Esophagus muscularis mucosa (tissue), 4 donors: ENCODE measurements around the gene ARPC2. TPM values are rescaled to one million over a fixed set of nuclear protein-coding genes. Genes with fewer than 3 reads are reported as not detected.

ENCODE experiments used
- DNase-seq: peaks from one replicate; pipeline ENCODE4 v3.0.0-alpha.2; 2017; ENCODE audit errors: extremely low spot score
- H3K27ac ChIP-seq, 4 donors: fragments of 200-600 bp; sonication (generic); replicated peaks in 1 of 4; 1 replicate in 3 of 4; 2 replicates in 1 of 4; pipeline ENCODE4 v1.5.1; 2016 to 2019; ENCODE audit warnings: mild to moderate bottlenecking in 1 of 4
- H3K27me3 ChIP-seq, 4 donors: fragments of 200-600 bp; sonication (generic); one replicate each; pipeline versions ENCODE4 v1.5.1 to v1.6.0; 2016 to 2019
- H3K36me3 ChIP-seq, 4 donors: fragments of 200-600 bp; sonication (generic); one replicate each; pipeline ENCODE4 v1.5.1; 2016 to 2019
- H3K4me1 ChIP-seq, 4 donors: fragments of 200-600 bp; sonication (generic); one replicate each; pipeline ENCODE4 v1.5.1; 2016 to 2019
- H3K4me3 ChIP-seq, 4 donors: fragments of 200-600 bp; sonication (generic); 1 replicate in 2 of 4; 2 replicates in 2 of 4; pipeline ENCODE4 v1.5.1; 2016 to 2019; ENCODE audit warnings: mild to moderate bottlenecking in 4 of 4, moderate library complexity in 1 of 4
- H3K9me3 ChIP-seq, 4 donors: fragments of 200-600 bp; sonication (generic); 1 replicate in 3 of 4; 2 replicates in 1 of 4; pipeline ENCODE4 v1.5.1; 2016 to 2019
- EP300 ChIP-seq: sonication (generic); formaldehyde crosslinking; IDR thresholded peaks from one replicate; pipeline ENCODE4 v1.6.1; 2017; ENCODE audit warnings: antibody characterized with exemption
- POLR2A ChIP-seq: fragments of 450-650 bp; IDR thresholded peaks from one replicate; pipeline ENCODE4 v1.6.1; 2017; ENCODE audit warnings: antibody characterized with exemption, moderate library complexity, mild to moderate bottlenecking, low read depth
- POLR2AphosphoS5 ChIP-seq, 2 donors: sonication (generic); formaldehyde crosslinking; IDR thresholded peaks; one replicate each; pipeline ENCODE4 v1.6.1; 2017; ENCODE audit warnings: antibody characterized with exemption in 2 of 2
- WGBS: methylation state at CpG from one replicate; pipeline ENCODE4 v1.1.5; 2018; 5-methylcytosine and 5-hydroxymethylcytosine counted together
- intact Hi-C: fragments of 100-400 bp; cut with DNase I; formaldehyde crosslinking; loops from one replicate; pipeline ENCODE4 v1.15.1; 2023
- total RNA-seq, 4 donors: library from RNA; depleted of rRNA; stranded (reverse); fragments of >200 nt; gene quantifications; one replicate each; pipeline versions ENCODE4 v1.1.0 to v1.2.1, GENCODE V29; 2016
- TF ChIP-seq, protein P1 (sequence below), 3 experiments: fragments of 200-600 bp in 2 of 3; fragments of 450-650 bp in 1 of 3; sonication (generic) in 2 of 3; IDR thresholded peaks; one replicate each; pipeline ENCODE4 v1.5.1; 2017 to 2019; ENCODE audit warnings: antibody characterized with exemption in 3 of 3, mild to moderate bottlenecking in 2 of 3, moderate library complexity in 1 of 3

Gene ARPC2
- total RNA-seq, 4 donors from 2014 or later, result 257 to 300 (median 270) TPM

DNA sequence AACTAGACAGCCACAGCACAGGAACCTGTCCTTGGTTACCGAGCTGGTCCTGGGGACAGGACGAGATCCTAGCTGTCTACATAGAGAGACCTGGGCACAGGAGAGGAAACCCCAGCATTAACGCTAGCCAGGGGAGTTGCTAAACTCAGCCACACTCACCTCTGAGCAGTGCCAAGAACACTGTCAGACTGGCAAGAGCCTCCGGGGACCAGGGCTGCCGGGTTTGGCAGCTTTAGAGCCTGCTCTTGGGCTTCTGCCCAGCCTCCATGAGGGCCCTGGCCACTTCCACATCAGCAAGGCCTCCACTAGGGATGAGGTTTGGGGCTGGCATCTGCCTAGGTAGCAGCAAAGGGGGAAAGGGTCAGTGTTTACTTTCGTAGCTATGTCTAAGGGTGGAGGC, 68.6 kb downstream of the ARPC2 start:
- 16% methylated on average over 5 of the region's 6 CpGs for WGBS
- Histone ChIP-seq H3K27me3 (no peaks in the 10 kb centered on the region), H3K4me3 (peak overlapping the region; percentile 50 to 63 (median 54)), H3K27ac (peak overlapping the region; percentile 93 to 100 (median 96)), H3K36me3 (peaks cover 8 to 29% (median 21%) of the 10 kb centered on the region in 4 donors), H3K4me1 (peaks cover 87 to 97% (median 96%) of the 10 kb centered on the region in 4 donors), H3K9me3 (no peaks in the 10 kb centered on the region)
- intact Hi-C loops, result loop anchor here (10.0 kb wide), 1 partner anchor 279 kb away; the partner anchor contains the start of genes CNOT9 and USP37
- DNase-seq, result no peak
- TF ChIP-seq POLR2A (no peak), EP300 (no peak), POLR2AphosphoS5 (IDR thresholded peaks at IDR 0.05) (peak in 1 of 2 donors; percentile 37)
- TF ChIP-seq, protein P1, sequence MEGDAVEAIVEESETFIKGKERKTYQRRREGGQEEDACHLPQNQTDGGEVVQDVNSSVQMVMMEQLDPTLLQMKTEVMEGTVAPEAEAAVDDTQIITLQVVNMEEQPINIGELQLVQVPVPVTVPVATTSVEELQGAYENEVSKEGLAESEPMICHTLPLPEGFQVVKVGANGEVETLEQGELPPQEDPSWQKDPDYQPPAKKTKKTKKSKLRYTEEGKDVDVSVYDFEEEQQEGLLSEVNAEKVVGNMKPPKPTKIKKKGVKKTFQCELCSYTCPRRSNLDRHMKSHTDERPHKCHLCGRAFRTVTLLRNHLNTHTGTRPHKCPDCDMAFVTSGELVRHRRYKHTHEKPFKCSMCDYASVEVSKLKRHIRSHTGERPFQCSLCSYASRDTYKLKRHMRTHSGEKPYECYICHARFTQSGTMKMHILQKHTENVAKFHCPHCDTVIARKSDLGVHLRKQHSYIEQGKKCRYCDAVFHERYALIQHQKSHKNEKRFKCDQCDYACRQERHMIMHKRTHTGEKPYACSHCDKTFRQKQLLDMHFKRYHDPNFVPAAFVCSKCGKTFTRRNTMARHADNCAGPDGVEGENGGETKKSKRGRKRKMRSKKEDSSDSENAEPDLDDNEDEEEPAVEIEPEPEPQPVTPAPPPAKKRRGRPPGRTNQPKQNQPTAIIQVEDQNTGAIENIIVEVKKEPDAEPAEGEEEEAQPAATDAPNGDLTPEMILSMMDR (IDR thresholded peaks at IDR 0.05), result no peak

DNA sequence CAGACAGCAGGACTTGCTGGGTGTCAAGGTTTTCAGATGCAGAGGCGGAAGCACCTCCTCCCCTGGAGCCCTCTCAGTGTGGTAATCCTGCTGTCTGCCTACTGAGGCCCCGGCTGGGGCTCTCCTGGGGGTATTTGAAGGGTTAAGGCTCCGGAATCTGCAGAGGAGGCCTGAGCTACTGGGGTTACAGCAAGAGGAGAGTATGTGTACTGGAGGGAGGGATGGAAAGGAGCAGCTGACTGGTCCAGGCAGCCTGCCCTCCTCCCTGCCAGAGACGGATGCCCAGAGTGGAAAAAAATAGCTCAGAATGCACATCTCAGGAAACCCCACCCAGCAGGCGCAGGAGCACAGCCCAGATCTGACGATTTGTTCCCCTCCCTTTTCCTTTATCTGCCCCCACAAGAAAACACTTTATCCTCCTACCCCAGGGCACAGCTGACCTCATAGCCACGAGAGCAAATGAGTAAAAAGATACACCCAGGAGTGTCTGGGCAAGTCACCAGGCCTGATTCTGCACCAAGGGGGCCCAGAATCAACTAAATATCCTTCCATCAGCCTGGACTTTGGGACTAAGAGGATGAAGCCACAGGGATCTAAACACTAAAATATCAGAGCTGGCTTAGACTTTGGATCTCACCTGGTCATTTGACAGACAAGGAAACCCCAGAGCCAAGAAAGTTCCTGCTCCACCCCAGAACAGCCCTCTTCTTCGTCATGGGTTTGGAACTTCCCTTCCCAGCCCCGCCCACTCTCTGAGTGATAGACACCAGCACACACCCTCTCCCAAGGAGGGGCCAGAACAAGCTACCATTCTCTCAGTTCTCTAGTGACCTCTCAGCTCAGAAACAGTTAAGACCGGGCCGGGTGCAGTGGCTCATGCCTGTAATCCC, 69.8 kb downstream of the ARPC2 start:
- H3K9me3 ChIP-seq, result no peaks in the 10 kb centered on the region
- TF ChIP-seq POLR2AphosphoS5 (IDR thresholded peaks at IDR 0.05), result peak; percentile 80 to 89
- peak; percentile 36 for TF ChIP-seq POLR2A
- TF ChIP-seq, protein P1 (IDR thresholded peaks at IDR 0.05), result peak in 1 of 3 experiments; percentile 13
- TF ChIP-seq EP300, result no peak
- H3K4me3 ChIP-seq, result peak overlapping the region; percentile 50 to 63 (median 54)
- intact Hi-C loops, result loop anchor here (10.0 kb wide), 1 partner anchor 278 kb away; the partner anchor contains the start of genes CNOT9 and USP37
- H3K4me1 ChIP-seq, result peaks cover 88 to 100% (median 98%) of the 10 kb centered on the region in 4 donors
- peak overlapping the region; percentile 93 to 100 (median 96) for H3K27ac ChIP-seq
- H3K27me3 ChIP-seq, result no peaks in the 10 kb centered on the region
- H3K36me3 ChIP-seq, result peaks cover 0 to 17% (median 9%) of the 10 kb centered on the region in 4 donors
- peak; percentile 99 for DNase-seq
- WGBS, result 4% methylated on average over 9 of the region's 11 CpGs

DNA sequence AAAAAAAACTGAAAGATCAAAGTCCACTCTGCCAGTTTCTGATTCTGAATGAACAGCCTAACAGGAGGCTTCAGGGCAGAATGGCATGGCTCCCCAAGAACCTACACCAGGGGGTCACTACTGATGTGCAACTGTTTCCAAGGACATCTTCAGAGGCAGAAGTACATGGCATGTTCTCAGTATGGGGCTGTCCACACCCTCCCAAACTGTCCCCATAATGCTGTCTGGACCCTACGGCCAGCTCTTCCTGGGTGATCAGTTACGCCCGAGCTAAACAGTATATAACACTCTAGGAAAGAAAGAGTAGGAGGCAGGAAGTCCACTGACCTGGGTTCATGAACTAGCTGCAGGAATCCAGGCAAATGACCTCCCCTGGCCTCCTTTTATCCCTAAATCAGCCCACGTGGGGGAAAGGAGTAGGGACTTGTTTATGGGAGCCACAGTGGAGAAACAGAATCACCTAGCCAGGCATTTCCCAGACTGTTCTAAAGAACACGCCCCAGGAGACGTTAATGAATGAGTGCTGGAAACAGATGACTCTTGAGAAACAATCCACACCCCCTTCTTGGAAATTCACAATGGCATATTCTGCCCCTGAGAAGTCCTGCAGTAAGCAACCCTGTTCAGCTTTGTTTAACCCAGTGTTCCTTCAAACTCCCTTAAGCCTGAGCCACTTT, 72.8 kb downstream of the ARPC2 start:
- intact Hi-C loops, result loop anchor here (2.0 to 10.0 kb wide), 2 partner anchors 107 to 275 kb away; partner anchors contain the start of genes CNOT9 and USP37
- Histone ChIP-seq H3K9me3 (no peaks in the 10 kb centered on the region), H3K4me1 (peaks cover 73 to 90% (median 80%) of the 10 kb centered on the region in 4 donors), H3K27me3 (no peaks in the 10 kb centered on the region), H3K4me3 (peak overlapping the region; percentile 79 to 97 (median 88)), H3K27ac (peak overlapping the region; percentile 93 to 100 (median 96)), H3K36me3 (no peaks in the 10 kb centered on the region)
- peak; percentile 52 to 76 for TF ChIP-seq POLR2AphosphoS5 (IDR thresholded peaks at IDR 0.05)
- no peak for TF ChIP-seq POLR2A
- TF ChIP-seq, protein P1 (IDR thresholded peaks at IDR 0.05), result no peak
- TF ChIP-seq EP300, result peak; percentile 80
- WGBS, result 30% methylated on average over 6 of the region's 6 CpGs
- peak; percentile 92 for DNase-seq

DNA sequence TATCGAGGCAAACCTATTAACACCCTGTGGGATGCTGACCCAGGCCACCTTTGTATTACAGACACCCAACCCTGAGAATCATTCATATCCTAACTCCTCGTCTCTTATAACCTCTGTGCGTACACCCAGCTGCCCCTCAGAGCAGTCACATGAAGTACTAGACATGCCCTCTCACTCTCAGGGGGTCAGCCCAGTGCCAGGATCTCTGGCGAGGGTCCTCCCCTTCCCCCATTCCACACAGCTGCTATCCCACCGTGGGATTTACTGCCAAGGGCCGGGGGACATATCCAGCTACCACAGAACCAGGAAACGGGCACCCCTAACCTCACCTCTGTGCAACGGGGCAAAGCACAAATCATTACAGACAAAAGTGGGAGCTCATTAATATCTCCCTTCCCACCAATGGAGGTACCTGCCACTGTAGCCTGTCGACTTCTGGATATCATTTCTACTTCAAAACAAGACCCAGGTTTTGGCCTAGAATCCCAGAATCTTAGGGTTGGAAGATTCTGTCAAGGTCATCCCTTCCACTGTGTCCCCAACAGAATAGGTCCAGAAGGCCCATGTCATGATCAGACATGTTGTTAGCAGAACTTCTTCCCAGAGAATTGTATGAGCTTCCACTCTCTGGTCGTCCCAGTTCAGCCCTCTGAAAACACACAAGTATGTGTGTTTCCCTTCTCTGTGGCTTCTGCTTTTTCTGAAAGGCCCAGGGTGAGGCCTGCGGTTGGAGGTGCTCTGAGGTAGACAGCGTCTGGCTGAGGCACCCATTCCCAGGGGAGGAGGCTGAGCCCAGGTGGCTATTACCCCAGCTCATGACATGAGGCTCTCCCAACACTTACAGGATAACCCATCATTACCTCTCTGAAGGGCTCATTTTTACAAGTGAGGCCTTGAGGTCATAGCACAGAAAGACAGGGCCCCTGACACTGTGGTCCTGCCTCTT, 73.6 kb downstream of the ARPC2 start:
- intact Hi-C loops, result loop anchor here (2.0 kb wide), 1 partner anchor 106 kb away; no protein-coding TSS in a partner anchor
- Histone ChIP-seq H3K27ac (peak overlapping the region; percentile 93 to 100 (median 96)), H3K9me3 (no peaks in the 10 kb centered on the region), H3K27me3 (no peaks in the 10 kb centered on the region), H3K4me1 (peaks cover 67 to 82% (median 73%) of the 10 kb centered on the region in 4 donors), H3K4me3 (peak overlapping the region; percentile 79 to 97 (median 88)), H3K36me3 (no peaks in the 10 kb centered on the region)
- TF ChIP-seq, protein P1 (IDR thresholded peaks at IDR 0.05), result no peak
- TF ChIP-seq POLR2A (no peak), EP300 (no peak), POLR2AphosphoS5 (IDR thresholded peaks at IDR 0.05) (no peak)
- WGBS, result 56% methylated on average over 5 of the region's 12 CpGs
- DNase-seq, result no peak
